Motor neuron (in vitro differentiated cells): Measurements from ENCODE around the gene CD247. TPM values are rescaled to one million over a fixed set of nuclear protein-coding genes. Genes with fewer than 3 reads are reported as not detected.

ENCODE experiments used
- ATAC-seq, 8 experiments: fragments of 200-7000 bp; cut with Tn5 transposase; replicated peaks in 6 of 8; 2 replicates each; pipeline ENCODE4 v1.8.0; 2021; ENCODE audit warnings: mild to moderate bottlenecking in 8 of 8, moderate library complexity in 8 of 8
- H3K27ac ChIP-seq, 2 donors: fragments of 250-450 bp; sonication (Bioruptor Pico); 2 replicates each; pipeline ENCODE4 v1.9.0; 2021; ENCODE audit warnings: antibody characterized with exemption in 2 of 2, mild to moderate bottlenecking in 2 of 2, moderate library complexity in 1 of 2
- H3K4me1 ChIP-seq, 2 donors: fragments of 250-450 bp; sonication (Bioruptor Pico); replicated peaks in 1 of 2; 2 replicates each; pipeline ENCODE4 v1.6.1; 2021; ENCODE audit warnings: antibody characterized with exemption in 2 of 2, mild to moderate bottlenecking in 2 of 2, moderate library complexity in 1 of 2
- H3K4me3 ChIP-seq, 5 donors: fragments of 250-450 bp; sonication (Bioruptor Pico); 2 replicates each; pipeline ENCODE4 v1.9.0; 2021; ENCODE audit warnings: antibody characterized with exemption in 5 of 5, mild to moderate bottlenecking in 5 of 5, moderate library complexity in 4 of 5
- WGBS, 10 experiments: fragments of 450-650 bp; shearing (Covaris generic); methylation state at CpG; one replicate each; pipeline ENCODE4 v1.0.0; 2022; 5-methylcytosine and 5-hydroxymethylcytosine counted together
- in situ Hi-C, 9 experiments: fragments of 400-800 bp; cut with MboI; loops; one replicate each; pipeline ENCODE4 v1.15.0; 2021; ENCODE audit warnings: low sequenced_read_pairs in 9 of 9, low pct_unique_long_range_greater_than_20kb in 2 of 9; ENCODE audit not compliant: unreplicated experiment in 9 of 9
- total RNA-seq, 8 experiments: library from RNA; unstranded; fragments of 300-600 nt; gene quantifications; 2 replicates each; pipeline versions ENCODE4 v1.2.3 to v1.2.4, GENCODE V29; 2022

Gene CD247
- total RNA-seq, 8 experiments from 2014 or later: 0.21 to 4.2 (median 1.8) TPM

DNA sequence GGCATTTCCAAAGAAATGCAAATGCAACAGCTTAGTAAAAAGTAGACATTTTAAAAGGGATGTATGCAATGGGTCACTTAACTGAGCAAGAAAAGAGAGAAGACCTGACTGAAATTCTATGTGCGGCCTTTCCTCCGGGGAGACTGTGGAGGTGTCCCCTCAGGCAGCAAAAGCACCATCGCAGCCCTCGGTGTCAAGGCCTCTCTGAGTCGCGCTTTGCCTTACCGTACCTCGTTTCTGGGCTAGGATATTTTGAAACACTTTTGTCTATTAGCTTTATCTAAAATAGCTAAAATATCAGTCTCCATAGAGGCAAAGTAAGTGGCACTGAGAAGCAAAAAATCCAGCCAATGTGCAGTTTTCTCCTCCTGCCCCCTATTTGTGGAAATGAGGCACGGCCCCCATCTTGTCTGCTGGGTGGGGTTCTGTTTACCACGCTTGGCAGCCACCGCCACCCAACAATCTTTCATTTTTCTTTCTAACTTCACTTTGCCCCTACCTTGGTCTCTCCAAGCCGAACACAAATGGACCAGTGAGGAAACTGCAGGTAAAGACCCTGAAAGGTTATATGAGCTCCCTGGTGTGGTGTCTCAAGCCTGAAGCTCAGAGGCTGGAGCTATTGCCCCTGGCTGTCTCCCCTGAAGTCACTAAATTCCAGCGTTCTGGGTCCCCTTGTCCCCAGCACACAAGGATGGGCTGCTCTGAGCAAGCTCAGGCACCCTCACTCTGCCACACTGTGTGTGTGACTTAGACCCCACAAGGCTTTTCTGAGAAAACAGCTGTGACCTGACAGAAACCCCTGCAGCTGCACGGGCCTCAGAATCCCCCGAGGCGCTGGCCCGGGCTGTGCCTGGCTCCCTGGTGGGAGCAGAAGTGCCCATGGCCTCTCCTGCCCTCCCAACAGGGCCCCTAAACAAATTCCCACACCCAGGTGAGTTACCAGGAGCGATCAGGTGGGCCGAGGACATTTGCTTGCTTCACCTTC, 1.6 kb downstream of the CD247 start:
- in situ Hi-C loops: no loop called here
- H3K4me1 ChIP-seq: peaks cover 6 to 9% of the 10 kb centered on the region in 2 donors
- ATAC-seq: no peak
- no peak overlapping the region for H3K27ac ChIP-seq
- H3K4me3 ChIP-seq: no peak overlapping the region
- WGBS, 10 experiments: 78 to 100% (median 89%) methylated on average over 1 to 18 of the region's 19 CpGs; no CpG with 5 or more reads in 2 of the 10 experiments

DNA sequence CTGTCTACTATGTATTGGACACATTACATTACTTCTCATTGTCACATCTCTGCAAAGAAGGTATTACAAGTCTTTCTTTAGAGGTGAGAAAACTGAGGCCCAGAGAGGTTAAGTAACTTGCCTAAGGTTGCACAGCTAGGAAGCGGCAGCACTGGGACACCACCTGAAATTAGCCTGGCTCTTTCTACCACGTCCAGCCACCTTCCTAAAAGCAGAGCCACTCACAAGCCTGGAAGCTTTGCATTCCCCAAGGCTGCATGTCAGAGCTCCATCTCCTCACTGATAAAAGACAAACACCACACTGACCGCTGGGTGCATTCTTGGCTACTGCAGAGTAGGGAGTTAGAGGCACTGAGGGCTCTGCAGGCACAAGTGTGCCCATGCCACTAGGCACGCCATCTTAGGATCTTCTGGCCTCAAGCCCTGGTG, 2.4 kb downstream of the CD247 start:
- in situ Hi-C loops: no loop called here
- H3K4me1 ChIP-seq: peaks cover 8 to 11% of the 10 kb centered on the region in 2 donors

DNA sequence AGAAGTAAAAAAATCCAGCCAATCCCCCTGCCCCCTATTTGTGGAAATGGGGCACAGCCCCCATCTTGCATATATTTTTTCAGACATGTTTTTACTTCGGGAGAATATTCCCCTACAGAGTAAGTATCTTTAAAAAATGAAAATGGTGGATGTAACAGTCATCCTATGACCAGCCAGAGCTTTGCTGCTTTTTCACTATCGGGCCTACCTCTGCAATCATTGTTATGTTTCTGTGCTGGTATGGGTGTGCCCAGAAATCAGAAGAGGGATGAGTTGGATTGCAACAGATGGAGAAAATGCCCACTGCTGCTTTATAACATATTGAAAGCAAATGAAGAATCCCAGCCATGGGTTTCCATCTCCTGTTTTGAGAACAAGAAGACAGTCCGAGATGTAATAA, 2.9 kb downstream of the CD247 start:
- in situ Hi-C loops: no loop called here
- peaks cover 8 to 11% of the 10 kb centered on the region in 2 donors for H3K4me1 ChIP-seq
- no peak for ATAC-seq
- H3K4me3 ChIP-seq: no peak overlapping the region
- H3K27ac ChIP-seq: no peak overlapping the region
- 53 to 100% (median 79%) methylated on average over 1 to 3 of the region's 3 CpGs; no CpG with 5 or more reads in 1 of the 10 experiments for WGBS, 10 experiments

More for the DNA sequence above, 2.4 kb downstream of the CD247 start:
- H3K4me3 ChIP-seq: no peak overlapping the region
- no peak overlapping the region for H3K27ac ChIP-seq
- no peak for ATAC-seq
- WGBS, 10 experiments: 60 to 100% (median 97%) methylated on average over 2 to 4 of the region's 4 CpGs; no CpG with 5 or more reads in 2 of the 10 experiments

DNA sequence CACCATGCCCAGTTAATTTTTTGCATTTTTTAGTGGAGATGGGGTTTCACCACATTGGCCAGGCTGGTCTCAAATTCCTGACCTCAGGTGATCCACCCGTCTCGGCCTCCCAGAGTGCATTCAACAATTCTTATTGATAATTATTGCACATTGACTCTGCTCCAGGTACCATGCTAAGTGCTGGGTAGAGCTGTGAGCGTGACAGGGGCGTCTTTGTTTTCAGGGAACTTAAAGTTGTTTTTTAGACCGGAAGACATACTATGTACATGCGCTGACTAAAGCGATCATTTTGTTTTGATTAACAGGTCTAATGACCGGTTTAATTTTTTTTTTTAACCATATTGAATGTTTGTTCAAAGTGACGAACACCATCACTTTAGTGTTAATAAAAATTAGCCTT, 4.0 kb downstream of the CD247 start:
- 72 to 99% (median 90%) methylated on average over 2 to 9 of the region's 9 CpGs for WGBS, 10 experiments
- in situ Hi-C loops: no loop called here
- Histone ChIP-seq H3K4me1 (peaks cover 8 to 11% of the 10 kb centered on the region in 2 donors), H3K27ac (no peak overlapping the region), H3K4me3 (no peak overlapping the region)
- ATAC-seq: no peak

DNA sequence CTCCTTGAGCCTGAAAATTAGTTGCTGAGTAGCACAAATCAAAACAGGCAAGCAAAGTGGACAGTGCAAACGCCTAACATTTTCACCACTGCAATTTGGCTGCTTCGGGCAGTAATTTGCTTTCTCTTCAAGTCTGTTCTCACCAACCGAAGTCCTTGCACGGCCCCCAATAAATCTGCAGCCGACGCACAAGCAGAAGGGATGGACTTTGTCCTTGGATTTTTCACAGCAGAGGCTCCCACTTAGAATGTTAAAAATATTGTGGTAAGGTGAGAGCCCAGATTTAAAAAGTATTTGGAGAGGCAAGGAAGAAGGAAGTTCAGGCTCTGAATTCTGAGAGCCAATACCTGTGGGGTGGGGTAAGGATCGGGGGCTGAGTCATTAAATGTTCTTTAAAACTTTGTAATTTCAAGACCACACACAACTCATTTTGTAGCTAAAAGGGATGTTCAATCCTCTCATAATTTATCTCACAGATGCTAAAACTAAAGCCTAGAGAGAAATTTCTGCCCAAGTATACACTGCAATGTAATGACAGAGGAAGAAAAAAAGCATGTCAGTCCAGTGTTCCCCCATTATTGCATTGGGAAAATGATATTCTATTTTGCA, 6.2 kb downstream of the CD247 start:
- no peak overlapping the region for H3K27ac ChIP-seq
- peaks cover 8 to 11% of the 10 kb centered on the region in 2 donors for H3K4me1 ChIP-seq
- peak in 3 of 8 experiments; percentile 28 to 49 (median 49) for ATAC-seq
- no peak overlapping the region for H3K4me3 ChIP-seq
- in situ Hi-C loops: no loop called here
- WGBS, 10 experiments: 13 to 75% (median 32%) methylated on average over 2 to 7 of the region's 7 CpGs; no CpG with 5 or more reads in 1 of the 10 experiments

DNA sequence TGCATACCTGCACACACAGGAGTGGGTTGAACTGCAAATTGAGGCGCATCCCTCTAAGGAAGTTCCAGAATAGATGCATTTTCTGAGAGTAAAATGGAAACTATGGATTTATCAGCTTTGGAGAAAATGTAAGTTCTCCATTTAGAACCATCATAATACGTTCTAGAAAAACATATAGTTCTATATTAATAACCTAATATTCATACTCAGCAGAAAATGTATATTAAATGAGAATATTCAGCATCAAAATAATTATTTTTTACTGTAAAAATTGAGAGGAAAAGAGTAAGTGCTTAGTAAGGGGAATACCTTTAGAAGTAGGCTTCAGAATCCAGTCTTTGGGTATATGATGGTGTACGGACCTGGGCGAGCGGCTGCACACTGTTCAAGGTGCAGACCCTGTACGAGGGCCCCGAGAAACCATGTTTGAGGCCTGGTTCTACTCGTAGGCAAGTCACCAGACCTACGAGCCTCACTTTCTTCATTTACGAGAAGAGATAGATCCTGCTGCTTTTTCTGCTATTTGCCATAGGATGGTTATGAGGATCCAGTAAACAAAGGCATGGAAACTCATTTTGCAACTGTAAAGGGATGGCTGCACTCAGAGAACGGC, 6.8 kb downstream of the CD247 start:
- in situ Hi-C loops: no loop called here
- ATAC-seq: peak in 1 of 8 experiments; percentile 6
- no peak overlapping the region for H3K4me3 ChIP-seq
- no peak overlapping the region for H3K27ac ChIP-seq
- peaks cover 8 to 11% of the 10 kb centered on the region in 2 donors for H3K4me1 ChIP-seq
- 42 to 94% (median 80%) methylated on average over 3 to 11 of the region's 11 CpGs for WGBS, 10 experiments

DNA sequence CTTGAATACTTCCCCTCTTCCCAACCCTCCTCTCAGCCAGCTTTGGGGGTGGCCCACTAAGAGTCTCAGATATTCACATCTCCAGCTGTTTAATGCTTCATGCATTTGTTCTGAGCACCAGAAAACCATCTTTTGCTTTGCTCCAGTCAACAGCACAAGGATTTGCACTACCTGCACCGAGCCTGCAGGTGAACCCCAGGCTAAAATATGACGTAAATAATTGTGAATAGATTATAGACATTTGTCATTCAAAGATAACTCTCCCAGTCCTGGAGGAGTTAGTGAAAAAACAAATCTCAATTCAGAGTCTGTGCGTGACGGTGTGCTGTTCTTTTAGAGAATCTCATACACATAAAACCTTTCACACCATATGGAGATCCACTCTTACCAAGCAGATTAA, 7.4 kb downstream of the CD247 start:
- ATAC-seq: peak in 1 of 8 experiments; percentile 42
- 57 to 100% (median 85%) methylated on average over 1 to 4 of the region's 4 CpGs; no CpG with 5 or more reads in 1 of the 10 experiments for WGBS, 10 experiments
- Histone ChIP-seq H3K4me3 (no peak overlapping the region), H3K4me1 (peaks cover 8 to 11% of the 10 kb centered on the region in 2 donors), H3K27ac (no peak overlapping the region)
- in situ Hi-C loops: no loop called here

DNA sequence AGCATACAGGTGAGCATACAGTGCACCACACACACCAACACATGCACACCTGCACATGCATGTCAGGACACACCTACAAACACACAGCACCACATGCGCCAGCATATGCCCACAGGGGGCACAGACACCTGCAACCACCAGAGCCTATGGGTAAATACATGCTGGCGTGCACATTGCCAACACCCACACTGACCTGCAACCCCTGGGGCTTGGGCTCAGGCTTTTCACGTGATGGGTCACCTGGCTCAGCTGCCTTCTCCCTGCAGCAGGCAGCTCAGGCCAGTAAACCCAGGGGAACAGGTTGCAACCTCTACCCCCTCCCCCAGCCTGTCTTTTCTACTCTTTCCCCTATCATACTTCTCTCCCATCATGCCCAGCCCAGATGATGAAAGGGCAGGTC, 8.1 kb downstream of the CD247 start:
- H3K27ac ChIP-seq: no peak overlapping the region
- ATAC-seq: peak in 1 of 8 experiments; percentile 9
- 70 to 100% (median 100%) methylated on average over 1 to 2 of the region's 3 CpGs; no CpG with 5 or more reads in 6 of the 10 experiments for WGBS, 10 experiments

DNA sequence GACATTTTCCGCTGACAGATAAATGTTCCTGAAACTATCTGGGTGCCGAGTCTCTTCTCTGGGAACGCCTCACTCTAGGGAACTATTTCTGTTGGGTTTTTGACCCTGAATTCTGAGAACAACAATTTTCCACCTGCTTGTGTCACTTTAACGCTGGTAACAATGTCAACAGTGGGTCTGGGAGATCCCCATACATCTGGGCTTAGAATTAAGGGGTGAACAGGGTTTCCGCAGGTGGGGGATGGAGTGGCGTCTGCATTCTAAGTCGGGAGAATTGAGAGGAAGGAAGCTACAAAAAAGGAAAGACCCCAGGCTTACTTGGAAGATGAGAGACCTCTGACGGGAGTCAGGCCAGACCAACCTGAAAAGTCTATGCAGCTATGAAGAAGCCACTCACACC, 8.7 kb downstream of the CD247 start:
- ATAC-seq: no peak
- Histone ChIP-seq H3K4me3 (no peak overlapping the region), H3K4me1 (peaks cover 13 to 21% of the 10 kb centered on the region in 2 donors), H3K27ac (no peak overlapping the region)
- in situ Hi-C loops: no loop called here
- 59 to 100% (median 90%) methylated on average over 1 to 8 of the region's 8 CpGs; no CpG with 5 or more reads in 1 of the 10 experiments for WGBS, 10 experiments

More for the DNA sequence above, 8.1 kb downstream of the CD247 start:
- H3K4me3 ChIP-seq: no peak overlapping the region
- in situ Hi-C loops: no loop called here
- H3K4me1 ChIP-seq: peaks cover 8 to 15% of the 10 kb centered on the region in 2 donors

DNA sequence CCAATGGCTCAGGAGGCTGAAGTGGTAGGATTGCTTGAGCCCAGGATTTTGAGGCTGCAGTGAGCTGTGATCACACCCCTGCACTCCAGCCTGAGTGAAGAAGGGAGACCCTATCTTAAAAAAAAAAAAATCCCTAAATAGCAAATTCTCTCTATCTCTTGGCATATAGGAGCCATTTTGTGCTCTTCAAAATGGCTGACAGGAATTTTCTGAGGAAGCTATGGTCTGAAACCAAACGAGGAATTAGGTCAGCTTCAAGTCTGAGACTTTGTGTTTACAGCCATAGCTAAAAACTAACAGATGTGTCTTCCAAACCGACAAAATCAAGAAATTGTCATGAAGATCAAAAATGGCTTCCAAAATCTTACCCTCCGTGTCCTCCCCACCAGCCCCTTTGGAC, 10.6 kb downstream of the CD247 start:
- H3K4me1 ChIP-seq: peaks cover 26 to 40% of the 10 kb centered on the region in 2 donors
- no peak overlapping the region for H3K4me3 ChIP-seq
- in situ Hi-C loops: no loop called here
- no peak for ATAC-seq
- 40 to 100% (median 90%) methylated on average over 1 to 3 of the region's 3 CpGs for WGBS, 10 experiments
- H3K27ac ChIP-seq: no peak overlapping the region

DNA sequence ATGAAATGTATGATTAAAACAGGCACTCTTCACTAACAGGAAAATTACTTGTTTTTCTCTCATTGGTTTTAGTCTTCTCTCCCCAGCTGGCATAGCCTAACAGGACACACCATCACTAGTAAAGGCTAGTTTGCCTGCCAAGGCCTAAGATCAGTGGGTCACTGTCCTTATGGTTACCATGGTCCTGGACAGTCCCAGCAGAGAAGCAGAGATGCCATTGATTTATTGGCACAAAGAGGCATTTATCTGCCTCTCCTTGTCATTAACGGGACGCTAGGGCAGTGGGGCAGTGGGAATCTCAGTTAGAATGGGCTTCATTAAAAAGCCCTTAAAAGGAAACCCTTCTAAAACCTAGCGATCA, 13.9 kb downstream of the CD247 start:
- WGBS, 10 experiments: 15 to 50% (median 40%) methylated on average over 1 to 3 of the region's 3 CpGs; no CpG with 5 or more reads in 2 of the 10 experiments
- peak in 5 of 8 experiments; percentile 36 to 65 (median 61) for ATAC-seq
- in situ Hi-C loops: no loop called here

DNA sequence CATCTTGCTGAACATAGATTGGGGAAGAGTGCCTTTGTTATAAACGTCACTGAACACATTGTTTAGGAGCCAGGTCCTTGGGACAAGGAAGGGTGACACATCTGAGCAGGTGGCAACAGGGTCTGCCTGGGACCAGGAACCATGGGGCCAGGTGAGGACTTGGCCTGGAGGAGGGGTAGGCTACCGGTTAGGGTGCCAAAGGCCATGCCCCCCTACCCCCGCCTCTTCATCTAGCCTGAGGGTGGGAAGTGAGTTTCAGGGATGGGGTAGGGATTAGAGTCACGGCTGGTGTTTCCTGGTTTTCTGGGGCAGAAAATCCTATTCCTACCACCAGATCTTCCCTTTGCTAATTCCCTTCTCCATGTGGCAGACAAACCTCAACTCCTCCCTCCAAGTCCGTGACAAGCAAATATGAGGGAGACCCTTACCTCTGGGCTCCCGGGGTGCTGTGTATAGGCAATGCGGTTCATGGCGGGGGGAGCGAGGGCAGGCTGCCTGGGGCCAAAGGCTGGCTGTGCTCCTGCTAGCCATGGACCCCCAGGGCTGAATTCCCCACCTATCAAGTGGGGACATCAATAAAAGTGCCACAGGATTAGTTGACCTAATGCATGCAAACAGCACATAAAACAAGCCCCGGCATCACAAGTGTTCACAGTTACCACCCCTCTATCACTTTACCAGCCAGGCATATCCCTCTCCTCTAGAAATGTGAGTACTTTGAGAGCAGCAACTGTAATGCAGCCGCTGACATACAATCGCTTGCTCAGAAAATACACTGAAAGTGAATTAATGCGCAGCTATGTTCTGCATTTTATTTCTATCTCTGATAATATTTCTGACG, 14.5 kb downstream of the CD247 start:
- 4 to 100% (median 73%) methylated on average over 1 to 13 of the region's 14 CpGs for WGBS, 10 experiments
- no peak overlapping the region for H3K4me3 ChIP-seq
- H3K4me1 ChIP-seq: peaks cover 18 to 58% of the 10 kb centered on the region in 2 donors
- peak in 6 of 8 experiments; percentile 15 to 81 (median 58) for ATAC-seq
- no peak overlapping the region for H3K27ac ChIP-seq
- in situ Hi-C loops: no loop called here

More for the DNA sequence above, 13.9 kb downstream of the CD247 start:
- no peak overlapping the region for H3K4me3 ChIP-seq
- H3K4me1 ChIP-seq: peaks cover 18 to 52% of the 10 kb centered on the region in 2 donors
- H3K27ac ChIP-seq: no peak overlapping the region
